ENCODE measurements around the gene BRD3. TPM values are rescaled to one million over a fixed set of nuclear protein-coding genes. Genes with fewer than 3 reads are reported as not detected.
"Not testable (repeated sequence)": the region's sequence is repeated elsewhere in the genome, so short reads cannot be mapped to it uniquely, and the experiment has no call there.

The BRD3 gene
- total and polyA plus RNA-seq, 3 donors from 2014 or later = 30.2 to 64.5 (median 44.3) TPM

DNA sequence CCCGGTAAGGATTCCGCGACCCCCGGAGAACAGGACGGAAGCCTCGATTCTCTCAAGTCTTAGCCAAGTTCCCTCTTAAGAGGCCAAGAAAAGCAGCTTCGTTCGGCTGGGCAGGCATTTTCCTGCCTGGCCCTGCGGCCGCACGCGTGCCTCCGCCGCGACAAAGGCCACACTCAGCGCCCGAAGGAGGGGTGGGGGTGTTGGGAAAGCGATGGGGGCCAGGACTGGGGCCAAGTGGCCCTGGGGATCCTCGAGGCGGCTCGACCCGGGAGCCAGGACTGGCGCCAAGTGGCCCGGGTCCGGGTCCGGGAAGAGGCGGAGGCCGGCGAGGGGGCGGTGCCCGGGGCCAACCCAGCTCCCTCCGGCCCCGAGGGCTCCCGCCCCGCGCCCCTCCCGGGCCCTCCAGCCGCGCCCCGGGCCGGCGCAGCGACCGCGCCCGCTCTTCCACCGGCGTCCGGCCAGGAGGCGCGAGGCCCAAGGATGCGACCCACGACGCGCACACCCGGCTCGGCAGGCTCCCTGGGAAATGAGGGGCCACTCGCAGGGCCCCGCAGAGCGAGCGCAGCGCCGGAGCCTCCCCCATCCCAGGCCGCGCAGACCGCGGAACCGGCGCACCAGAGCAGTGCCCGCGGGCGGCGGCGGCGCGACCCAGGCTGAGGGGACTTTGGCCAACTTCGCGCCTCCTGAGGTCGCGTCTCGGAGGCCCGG is 76.5 kb downstream of the BRD3 start:
- Histone ChIP-seq H3K4me1 (peaks cover 9% of the 10 kb centered on the region), H3K27me3 (no peaks in the 10 kb centered on the region), H3K4me3 (peak overlapping the region; percentile 59 to 60), H3K9me3 (no peaks in the 10 kb centered on the region), H3K36me3 (ENCODE audit: low read depth, missing control alignments) (no peaks in the 10 kb centered on the region), H3K27ac (no peak overlapping the region)
- TF ChIP-seq, protein P1, sequence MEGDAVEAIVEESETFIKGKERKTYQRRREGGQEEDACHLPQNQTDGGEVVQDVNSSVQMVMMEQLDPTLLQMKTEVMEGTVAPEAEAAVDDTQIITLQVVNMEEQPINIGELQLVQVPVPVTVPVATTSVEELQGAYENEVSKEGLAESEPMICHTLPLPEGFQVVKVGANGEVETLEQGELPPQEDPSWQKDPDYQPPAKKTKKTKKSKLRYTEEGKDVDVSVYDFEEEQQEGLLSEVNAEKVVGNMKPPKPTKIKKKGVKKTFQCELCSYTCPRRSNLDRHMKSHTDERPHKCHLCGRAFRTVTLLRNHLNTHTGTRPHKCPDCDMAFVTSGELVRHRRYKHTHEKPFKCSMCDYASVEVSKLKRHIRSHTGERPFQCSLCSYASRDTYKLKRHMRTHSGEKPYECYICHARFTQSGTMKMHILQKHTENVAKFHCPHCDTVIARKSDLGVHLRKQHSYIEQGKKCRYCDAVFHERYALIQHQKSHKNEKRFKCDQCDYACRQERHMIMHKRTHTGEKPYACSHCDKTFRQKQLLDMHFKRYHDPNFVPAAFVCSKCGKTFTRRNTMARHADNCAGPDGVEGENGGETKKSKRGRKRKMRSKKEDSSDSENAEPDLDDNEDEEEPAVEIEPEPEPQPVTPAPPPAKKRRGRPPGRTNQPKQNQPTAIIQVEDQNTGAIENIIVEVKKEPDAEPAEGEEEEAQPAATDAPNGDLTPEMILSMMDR (IDR thresholded peaks at IDR 0.05) = no peak
- TF ChIP-seq POLR2A (IDR thresholded peaks at IDR 0.05) = no peak
- DNase-seq = no peak
- intact Hi-C loops (cut with DNase I; ENCODE audit: low total_unique reads) = no loop called here
- WGBS, 2 donors = 0 to 1% methylated on average over 13 to 65 of the region's 82 CpGs

DNA sequence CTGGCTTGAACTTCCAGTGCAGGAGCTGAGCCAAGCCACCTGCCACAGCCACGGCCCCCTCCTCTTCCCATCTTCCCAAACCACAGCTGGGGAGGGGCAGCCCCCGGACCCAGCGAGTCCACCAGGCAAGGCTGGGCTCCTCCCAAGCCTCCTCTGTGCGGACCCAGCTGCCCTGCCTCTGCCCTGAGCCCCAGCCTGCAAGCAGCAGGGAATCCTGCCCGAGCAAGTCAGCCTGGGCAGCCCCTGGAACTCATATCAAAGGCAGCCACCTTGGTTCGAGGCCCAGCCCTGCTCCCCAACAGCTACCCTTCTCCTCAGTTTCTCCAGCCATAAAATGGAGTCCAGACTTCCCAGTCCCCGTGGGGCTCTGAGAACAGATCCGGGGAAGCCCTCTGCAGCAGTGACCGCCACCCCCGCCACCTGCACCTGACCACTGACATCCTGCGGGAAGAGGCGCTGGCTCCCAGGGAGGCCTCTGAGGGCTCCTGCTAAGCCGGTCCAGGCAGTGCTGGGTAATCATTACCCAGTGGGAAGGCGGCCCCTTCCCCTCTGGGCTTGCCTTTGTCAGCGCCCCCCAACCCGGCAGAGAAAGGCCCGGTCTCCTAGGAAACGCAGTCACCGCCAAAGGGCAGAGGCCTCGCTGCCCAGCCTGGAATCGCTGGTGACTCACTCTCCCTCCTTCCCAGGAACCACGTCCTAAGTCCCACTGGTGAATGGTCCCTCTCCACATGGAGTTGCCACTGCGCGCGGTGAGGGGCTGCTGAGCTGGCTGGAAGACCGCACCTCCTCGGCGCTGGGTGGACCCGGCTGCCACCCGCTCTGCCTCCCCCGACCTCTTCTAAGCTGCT is 77.2 kb downstream of the BRD3 start:
- DNase-seq = no peak
- intact Hi-C loops (cut with DNase I; ENCODE audit: low total_unique reads) = no loop called here
- no peaks in the 10 kb centered on the region for H3K9me3 ChIP-seq
- TF ChIP-seq POLR2A (IDR thresholded peaks at IDR 0.05) = no peak
- TF ChIP-seq, protein P1 (IDR thresholded peaks at IDR 0.05) = no peak
- 24 to 31% methylated on average over 3 to 29 of the region's 31 CpGs for WGBS, 2 donors
- no peaks in the 10 kb centered on the region for H3K36me3 ChIP-seq (ENCODE audit: low read depth, missing control alignments)
- H3K4me3 ChIP-seq = peak overlapping the region; percentile 59 to 60
- no peaks in the 10 kb centered on the region for H3K27me3 ChIP-seq
- no peak overlapping the region for H3K27ac ChIP-seq
- peaks cover 9% of the 10 kb centered on the region for H3K4me1 ChIP-seq

DNA sequence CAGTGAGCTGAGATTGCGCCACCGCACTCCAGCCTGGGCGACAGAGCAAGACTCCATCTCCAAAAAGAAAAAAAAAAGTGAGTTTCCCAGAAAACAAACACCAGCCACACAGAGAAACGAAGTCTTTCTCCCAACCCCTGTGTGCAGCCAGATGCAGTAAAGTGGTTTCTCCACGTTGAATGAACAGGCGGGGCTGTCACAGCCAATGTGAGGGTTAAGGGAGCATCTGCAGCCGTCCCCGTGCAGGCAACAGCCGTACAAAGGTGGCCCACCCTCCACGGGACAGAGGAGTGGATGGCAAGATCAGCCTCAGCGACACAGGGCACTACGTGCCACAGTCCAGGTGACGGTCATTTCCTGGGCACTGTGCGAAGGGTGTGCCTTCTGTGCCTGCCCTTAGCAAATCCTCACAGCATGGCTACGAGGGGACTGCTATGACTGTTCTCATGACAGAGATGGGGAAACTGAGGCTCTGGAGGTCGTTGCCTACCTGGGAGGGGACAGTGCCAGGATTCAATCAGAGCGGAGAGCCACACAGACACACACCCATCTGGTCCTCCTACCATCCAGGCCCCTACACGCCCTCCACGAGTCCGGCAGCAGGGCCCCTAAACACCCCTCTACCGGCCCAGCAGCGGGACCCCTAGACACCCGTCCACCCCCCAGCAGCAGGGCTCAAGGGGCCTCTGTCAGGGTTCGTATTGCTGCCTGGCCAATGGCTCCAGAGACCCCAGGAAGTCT is 78.0 kb downstream of the BRD3 start:
- no peak overlapping the region for H3K4me3 ChIP-seq
- H3K9me3 ChIP-seq = no peaks in the 10 kb centered on the region
- DNase-seq = no peak
- peaks cover 9% of the 10 kb centered on the region for H3K4me1 ChIP-seq
- intact Hi-C loops (cut with DNase I; ENCODE audit: low total_unique reads) = no loop called here
- H3K27ac ChIP-seq = no peak overlapping the region
- no peaks in the 10 kb centered on the region for H3K36me3 ChIP-seq (ENCODE audit: low read depth, missing control alignments)
- TF ChIP-seq, protein P1 (IDR thresholded peaks at IDR 0.05) = no peak
- TF ChIP-seq POLR2A (IDR thresholded peaks at IDR 0.05) = no peak
- H3K27me3 ChIP-seq = no peaks in the 10 kb centered on the region
- 80 to 85% methylated on average over 20 to 24 of the region's 24 CpGs for WGBS, 2 donors

DNA sequence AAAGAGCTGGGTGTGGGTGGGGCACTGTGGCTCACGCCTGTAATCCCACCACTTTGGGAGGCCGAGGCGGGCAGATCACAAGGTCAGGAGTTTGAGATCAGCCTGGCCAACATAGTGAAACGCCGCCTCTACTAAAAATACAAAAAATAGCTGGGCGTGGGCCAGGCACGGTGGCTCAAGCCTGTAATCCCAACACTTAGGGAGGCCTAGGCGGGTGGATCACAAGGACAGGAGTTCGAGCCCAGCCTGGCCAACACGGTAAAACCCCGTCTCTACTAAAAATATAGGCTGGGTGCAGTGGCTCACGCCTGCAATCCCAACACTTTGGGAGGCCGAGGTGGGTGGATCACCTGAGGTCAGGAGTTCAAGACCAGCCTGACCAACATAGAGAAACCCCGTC is 79.1 kb downstream of the BRD3 start:
- WGBS, 2 donors = 89% methylated on average over 13 to 14 of the region's 14 CpGs
- H3K9me3 ChIP-seq; H3K27me3 ChIP-seq; H3K27ac ChIP-seq; H3K36me3 ChIP-seq (ENCODE audit: low read depth, missing control alignments); H3K4me1 ChIP-seq; intact Hi-C loops (cut with DNase I; ENCODE audit: low total_unique reads); DNase-seq; H3K4me3 ChIP-seq: not testable (repeated sequence)

All from testis (tissue), 3 donors.